ENCODE data around the gene RPIA.
"Not testable (repeated sequence)": the region's sequence is repeated elsewhere in the genome, so short reads cannot be mapped to it uniquely, and the experiment has no call there.

RPIA gene

DNA sequence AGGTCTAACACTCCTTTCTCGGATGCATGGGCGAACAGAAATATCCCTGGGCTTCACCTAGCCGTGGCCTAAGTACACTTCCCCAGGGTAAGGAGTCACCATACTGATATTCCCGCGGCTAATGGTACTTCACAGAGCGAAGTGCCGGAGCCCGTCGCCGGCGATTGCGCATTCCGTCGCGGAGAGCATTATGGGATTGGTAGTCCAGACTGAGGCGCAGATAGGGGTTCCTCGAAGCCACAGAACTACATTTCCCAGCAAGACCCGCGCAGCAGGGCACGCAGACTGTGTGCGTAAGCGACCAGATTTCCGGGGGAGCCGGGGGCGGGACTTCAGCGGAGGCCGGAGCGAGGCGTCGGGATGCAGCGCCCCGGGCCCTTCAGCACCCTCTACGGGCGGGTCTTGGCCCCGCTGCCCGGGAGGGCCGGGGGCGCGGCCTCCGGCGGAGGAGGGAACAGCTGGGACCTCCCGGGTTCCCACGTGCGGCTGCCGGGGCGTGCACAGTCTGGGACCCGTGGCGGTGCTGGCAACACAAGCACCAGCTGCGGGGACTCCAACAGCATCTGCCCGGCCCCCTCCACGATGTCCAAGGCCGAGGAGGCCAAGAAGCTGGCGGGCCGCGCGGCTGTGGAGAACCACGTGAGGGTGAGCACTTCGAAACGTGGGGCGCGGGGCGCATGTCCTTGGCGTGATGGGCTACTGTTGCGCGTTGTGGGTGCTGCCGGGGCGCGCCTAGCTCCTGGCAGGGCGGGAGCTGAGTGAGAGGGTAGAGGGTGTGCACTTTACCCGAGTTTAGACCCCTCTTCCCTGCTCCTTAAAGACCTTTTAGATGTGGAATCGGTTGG, at the start of gene RPIA:
Gene RPIA, plus strand, starts transcription at position 335 of the 845 bp plus-strand sequence. Its CDS starts 26 bp downstream, at position 361.
- peak; percentile 95 for DNase-seq

DNA sequence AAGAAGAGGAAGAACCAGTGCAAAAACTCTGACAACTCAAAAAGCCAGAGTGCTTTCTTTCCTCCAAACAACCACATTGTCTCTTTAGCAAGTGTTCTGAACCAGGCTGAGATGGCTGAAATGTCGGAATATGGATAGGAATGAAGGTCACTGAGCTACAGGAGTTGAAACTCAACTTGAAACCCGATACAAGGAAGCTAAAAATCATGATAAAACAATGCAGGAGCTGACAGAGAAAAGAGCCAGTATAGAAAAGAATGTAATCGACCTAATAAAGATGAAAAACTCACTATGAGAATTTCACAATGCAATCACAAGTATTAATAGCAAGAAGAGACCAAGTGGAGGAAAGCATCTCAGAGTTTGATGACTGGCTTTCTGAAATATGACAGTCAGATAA, 49.2 kb upstream of the RPIA start:
- no peak for DNase-seq

DNA sequence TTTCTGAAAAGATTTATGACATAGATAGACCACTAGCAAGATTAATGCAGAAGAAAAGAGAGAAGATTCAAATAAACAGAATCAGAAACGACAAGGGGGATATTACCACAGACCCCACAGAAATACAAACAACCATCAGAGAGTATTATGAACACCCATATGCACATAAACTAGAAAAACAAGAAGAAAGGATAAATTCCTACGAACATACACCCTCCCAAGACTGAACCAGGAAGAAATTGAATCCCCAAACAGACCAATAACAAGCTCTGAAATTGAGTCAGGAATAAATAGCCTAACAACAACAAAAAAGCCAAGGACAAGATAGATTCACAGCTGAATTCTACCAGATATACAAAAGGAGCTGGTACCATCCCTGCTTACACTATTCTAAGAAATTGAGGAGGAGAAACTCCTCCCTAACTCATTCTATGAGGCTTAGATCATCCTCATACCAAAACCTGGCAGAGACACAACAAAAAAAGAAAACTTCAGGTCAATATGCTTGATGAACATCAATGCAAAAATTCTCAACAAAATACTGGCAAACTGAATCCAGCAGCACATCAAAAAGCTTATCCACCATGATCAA, 46.1 kb upstream of the RPIA start:
- DNase-seq: not testable (repeated sequence)

DNA sequence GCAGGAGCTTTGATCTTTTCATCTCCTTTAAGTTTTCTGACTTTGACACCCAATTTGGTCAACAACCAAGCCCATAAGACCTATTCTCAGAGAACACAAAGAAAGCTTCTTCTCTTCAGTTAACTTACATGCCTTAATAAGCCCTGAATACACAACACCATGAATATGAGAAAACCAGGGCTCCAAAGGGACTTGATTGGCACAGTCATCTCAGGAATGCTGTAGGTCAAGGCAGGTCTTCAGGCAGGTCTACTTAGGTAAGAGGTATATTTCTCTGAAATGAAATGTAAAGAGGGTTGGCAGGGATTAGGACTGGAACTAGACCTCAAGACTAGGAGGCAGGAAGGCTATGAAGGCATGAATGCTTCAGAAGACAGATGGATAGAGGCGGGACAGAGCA, 39.8 kb upstream of the RPIA start:
- DNase-seq: no peak

DNA sequence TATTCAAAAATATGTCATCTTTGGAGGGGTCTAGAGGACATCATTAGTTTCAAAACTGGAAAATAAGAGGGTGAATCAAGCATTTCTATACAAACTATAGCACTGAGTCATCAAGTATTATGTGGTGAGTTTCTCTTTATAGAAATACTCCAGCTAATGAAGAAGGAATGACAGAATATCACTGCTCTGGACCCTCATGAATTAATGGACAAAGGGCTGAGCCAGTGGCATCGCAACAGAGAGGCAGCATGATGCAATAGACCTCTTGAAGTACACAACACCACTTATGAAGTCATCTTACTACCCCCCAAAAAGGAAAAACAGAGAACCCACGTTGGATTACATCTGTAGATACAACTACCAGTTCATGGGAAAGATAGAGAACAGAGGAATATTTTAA, 36.8 kb upstream of the RPIA start:
- DNase-seq: no peak

DNA sequence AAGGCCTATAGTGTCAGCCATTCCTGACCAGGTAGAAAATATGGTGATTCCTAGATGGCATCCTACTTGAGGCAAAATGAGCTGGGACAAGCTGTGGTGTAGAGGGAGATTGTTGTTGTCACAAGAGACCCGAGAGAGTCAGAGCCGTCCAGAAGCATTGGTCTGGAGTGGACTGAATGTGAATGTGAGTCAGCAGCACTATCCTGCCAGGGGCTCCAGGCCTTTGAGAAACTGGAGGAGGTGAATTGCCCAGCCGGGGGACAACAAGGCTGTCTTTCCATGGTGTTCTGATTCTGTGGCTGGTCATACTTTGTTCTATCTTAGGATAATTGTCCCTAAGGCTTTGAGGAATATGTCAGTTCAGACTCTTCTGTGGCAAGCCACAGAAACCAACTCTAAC, 34.8 kb upstream of the RPIA start:
- DNase-seq: no peak

DNA sequence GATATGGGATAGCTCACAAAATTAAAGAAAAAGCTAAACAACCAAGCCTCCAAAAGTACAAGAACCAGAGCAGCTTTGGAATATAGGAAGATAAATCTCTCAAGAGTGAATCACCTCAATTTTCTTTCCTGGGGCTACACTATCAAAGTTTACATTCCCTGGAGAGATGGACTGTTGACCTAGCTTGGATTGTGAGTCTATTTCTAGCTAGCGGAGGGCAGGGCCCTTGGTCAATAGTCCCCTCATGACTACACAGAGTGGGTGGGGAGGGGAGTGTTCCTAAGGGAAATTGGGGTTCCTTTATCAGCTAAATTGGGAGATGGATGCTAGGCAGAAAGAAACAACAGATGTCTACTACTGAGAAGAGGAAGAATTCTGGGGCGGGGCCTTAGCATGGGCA, 34.3 kb upstream of the RPIA start:
- no peak for DNase-seq

DNA sequence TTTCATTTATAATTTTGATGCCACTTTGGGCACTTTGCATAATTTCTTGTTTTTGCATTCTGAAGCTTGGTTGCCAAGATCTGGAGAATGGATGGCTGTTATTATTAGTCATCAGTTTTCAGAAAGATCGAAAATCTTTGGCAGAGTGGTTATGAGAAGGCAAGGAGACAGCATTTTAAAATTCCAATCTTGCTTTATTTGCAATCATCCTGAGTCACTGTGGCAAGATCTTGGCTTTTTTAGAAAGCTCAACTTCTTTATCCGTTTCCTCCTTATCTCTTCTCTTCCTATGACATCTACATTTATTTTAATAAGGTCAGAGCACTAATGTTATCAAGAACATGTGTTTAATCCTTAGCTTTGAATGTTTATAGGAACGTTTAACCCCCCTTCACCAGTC, 33.1 kb upstream of the RPIA start:
- DNase-seq: no peak

DNA sequence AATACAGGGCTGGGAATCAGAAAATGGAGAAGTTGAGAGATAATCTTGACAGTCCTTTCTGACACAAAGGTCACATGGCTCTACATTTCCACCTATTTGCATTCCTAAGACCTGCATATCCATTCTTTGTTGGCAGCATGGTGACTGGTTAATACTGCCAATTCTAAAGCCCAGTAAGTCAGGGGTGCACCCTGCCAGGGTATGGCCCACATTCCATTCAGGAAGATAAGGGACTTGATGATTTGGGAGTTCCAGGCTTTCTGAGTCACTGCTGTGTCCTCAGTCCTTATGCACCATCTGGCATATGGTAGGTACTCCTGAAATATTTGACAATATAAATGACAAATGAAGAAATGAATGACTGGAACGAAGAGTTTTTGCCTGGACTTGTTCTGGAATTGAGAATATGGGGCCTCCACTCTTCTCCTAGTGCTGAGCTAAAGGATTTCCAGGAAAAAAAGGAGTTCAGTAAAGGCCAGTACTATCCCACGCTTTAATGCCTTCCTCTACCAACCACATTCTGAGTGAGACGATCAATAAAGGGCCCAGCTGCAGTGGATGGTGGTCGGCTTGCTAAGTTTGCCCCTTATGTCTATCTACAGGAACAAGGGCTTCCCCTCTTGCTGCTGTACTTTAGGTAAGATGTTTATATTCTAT, 32.5 kb upstream of the RPIA start:
- DNase-seq: peak; percentile 38

DNA sequence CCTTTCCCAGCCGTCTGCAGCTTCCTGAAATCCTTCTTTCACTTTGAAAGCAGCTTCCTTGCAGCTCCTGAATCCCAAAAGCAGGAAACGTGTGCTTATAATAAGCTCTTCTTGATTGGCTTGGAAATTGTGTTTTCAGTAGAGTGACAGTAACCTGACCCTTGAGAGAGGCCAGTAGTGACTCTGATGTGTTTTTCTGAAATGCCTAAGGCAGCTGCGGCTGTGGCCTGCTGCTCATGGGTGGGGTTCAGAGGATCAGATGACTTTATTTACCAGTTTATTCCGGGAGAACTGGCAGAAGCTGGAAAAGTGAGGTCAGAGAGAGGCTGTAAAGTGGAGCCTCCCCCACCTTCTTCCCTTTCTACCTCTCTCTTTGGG, 31.9 kb upstream of the RPIA start:
- peak; percentile 94 for DNase-seq

DNA sequence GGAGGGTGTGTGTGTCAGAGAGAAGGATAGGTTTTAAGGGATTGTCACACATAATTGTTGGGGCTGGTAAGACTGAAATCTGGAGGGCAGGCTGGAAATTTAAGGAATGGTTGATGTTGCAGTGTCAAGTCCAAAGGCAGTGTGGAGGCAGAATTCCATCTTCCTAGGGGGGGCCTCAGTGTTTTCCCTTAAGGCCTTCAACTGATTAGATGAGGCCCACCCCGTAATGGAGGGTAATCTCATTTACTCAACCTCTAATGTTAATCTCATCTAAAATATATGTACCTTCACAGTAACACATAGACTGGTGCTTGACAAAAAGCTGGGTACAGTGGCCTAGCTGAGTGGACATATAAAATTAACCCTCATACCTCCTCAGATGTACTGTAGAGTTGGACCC, 30.9 kb upstream of the RPIA start:
- DNase-seq: no peak

DNA sequence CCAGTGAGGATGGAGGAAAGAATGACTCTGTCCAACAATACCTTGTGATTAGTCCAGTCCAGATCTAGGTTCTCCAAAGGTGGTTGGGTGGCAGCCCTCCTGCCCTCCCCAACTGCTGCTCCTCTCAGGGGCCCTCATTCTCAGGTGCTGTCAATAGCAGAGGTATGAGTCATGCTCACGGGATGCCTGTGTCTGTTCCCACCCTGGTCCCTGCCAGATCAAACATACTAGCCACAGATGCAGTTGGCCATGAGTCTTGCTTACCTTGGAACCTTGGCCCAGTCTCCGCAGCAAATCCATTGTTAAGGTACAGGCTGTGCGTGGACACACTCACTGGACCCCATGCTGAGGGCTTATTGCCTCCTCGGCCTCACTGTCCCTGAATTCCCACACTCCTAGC, 24.9 kb upstream of the RPIA start:
- DNase-seq: no peak

DNA sequence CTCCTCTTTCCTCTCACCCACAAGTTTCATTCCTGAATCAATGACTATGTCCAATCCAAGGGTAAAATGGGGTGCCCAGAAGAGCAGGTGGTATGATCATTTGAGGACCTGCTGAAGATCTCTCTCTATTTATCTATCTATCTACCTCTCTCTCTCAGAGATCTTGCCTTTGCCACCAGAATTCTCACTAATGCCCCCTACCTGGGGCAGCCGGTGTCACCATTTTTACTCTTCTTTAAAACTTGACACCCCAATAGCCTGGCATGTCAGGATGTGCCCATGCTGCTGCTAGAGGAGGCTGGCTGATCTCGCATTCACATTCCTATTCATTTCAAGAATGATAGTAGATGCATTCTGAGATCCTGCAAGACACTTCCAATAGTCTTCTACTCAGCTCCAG, 24.3 kb upstream of the RPIA start:
- DNase-seq: no peak

DNA sequence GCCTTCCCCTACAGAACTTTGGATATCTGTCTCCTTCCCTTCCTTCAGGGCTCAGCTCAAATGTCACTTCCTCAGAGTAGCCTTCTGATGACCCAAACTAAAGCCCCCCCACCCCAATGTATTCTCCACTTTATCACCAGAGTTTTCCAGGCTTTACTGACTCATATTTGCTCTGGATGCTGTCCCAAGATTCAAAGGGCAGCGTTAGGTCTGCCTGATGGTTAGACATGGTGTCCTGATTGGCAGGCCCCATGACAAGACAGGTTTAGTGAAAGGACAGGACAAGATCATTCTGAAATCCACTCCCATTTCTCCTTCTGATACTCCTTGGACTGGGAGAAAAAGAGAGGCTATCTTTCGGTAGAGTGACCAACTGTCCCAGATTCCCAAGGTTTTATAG, 22.6 kb upstream of the RPIA start:
- no peak for DNase-seq

DNA sequence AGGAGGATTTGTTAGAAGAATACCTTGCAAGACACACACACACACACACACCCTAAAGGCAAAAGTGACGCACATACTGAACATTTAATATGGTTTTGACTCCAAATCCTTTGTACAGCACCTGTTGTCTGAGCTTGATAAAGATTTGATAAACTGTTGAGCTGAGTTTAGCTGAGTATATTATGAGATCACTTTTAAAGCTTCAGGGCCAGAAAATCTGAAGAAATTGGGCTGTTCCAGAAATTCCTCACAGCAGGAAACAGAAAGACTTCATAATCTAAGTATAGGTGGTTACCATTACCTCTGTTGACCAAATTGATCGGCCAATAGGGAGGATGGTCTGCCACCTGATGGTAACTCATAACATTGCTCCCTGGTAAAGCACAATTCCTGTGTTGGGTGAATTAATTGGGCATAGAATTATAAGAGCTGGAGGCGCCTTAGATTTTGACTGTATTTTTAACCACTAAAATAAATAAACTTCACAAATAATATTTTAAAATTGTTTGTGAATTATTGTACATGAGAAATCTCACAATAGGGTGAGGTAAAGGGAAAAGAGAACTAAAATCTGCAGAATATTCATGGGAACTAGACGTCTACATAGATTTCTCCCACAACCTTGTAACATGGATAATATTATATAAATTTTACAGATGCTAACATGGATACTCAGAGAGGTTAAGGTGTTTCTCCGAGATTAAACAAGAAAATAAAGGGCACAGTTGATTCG, 21.8 kb upstream of the RPIA start:
- DNase-seq: peak; percentile 70

DNA sequence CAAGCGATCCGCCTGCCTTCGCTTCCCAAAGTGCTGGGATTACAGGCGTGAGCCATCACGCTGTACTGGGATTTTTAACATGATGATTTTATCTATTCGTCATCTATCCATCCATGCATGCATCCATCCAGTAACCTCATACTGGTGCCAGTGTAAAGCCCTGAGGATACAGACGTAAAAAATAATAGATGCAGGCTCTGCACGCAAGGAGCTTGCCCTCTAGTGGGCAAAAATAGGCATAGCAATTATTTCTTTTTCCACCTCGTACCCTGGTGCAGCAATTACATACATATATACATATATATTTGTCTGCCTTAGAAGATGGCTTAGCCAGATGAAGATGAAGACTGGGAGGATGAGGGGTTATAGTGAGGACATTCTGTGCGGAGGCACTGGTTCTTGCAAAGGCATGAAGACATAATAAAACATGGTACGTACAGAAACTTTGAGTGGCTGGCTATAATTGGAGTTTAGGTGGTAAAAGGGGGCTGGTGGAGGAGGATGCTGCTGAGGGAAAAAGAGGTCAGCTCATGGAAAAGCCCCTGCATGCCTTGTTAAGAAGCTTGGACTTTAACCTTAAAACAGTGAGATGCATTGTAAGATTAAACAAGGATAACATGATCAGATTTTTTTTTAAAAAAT, 19.6 kb upstream of the RPIA start:
- DNase-seq: peak; percentile 68

DNA sequence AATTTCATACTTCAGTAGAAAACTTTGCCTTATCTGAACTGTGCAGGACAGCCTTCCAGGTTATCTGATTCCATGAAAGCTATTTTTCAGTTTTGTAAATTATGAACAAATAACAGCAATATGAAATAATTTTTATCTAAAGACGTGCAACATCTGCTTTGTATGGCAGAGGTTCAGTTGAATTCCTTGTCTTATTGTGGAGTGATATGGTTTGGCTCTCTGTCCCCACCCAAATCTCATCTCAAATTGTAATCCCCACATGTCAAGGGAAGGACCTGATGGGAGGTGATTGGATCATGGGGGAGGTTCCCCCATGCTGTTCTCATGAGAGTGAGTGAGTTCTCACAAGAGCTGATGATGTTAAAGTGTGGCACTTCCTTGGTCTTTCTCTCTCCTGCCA, 18.1 kb upstream of the RPIA start:
- DNase-seq: no peak

DNA sequence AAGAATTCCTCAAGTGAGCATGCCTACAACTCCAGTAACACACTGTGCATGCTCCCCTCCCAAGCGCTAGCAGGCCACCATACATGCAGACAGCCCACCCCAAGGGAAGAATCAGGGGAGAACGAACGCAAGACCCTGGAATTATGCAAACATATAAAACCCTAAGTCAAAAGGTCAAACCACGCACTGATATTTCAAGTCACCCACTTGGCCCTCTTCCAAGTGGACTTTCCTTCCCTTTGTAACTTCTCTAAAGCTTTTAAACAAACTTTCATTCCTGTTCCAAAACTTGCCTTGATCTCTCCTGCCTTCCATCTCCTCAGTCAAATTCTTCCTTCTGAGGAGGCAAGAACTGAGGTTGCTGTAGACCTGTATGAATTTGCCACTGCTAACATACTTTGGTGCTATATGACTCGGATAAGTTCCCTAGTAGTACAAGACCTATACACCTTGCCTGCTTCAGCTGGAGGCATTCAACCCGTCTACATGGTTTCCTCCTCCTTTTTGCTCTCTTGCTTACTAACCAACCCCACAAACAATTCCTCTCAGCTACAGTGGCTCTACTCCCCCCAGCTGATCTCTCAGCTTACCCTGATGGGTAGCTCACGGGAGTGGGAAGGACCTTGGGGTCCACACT, 11.1 kb upstream of the RPIA start:
- no peak for DNase-seq

DNA sequence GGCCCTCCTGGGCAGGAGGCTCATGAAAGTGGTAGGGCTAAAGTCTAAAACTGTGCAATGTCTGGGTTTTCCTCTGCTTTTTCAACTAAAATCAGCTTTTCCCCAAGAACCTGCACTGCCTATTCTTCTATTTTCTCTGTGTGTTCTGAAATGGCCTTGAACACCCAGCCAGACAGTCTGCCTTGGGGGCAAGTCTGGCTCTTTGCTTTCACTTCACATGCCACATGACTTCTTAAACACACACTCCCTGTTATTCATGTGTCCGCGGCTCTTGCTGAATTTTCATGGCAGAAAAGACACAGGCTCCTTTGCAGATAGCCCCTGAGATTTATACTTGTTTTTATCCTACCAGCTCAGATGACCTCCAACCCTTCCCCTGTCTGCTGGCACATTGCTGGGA, 10.6 kb upstream of the RPIA start:
- no peak for DNase-seq

DNA sequence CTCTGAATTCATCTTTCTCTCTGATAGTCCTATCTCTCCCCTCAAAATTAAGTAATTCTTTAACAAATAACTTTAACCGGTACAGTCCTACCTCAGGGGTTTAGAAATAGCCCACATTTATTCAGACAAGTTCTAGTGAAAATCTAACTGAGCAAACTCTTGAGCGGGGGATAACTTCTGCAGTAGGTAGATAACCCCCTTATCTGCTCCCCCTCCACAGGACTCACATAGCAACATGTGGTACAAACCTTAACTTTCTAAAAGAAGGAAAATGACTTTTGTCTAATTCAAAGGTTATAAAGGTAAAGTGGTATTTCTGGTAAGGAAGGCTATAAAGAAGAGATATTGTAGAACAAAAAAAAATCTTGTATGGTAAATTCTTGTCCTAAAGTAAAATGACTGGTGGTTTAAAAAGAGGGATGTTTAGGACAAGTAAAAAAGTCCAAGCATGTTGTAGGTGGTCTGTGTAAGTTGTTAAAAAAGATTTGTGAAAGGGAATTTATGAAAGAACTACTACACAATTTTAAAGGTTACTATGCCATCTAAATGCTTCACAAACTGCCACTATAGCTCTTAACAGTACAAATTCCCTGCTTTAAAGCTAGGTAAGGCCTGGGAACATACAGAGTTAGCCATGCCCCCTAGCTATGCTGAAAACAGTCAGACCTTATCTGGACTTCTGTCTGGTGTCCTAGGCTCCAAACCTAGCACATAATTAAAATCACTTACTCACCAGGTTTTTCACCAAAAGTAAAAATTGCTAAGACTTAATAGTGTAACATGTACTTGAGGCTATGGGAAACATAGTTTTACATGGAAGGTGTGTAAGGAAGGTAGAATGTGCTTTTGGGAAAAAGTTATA, 8.1 kb upstream of the RPIA start:
- no peak for DNase-seq

DNA sequence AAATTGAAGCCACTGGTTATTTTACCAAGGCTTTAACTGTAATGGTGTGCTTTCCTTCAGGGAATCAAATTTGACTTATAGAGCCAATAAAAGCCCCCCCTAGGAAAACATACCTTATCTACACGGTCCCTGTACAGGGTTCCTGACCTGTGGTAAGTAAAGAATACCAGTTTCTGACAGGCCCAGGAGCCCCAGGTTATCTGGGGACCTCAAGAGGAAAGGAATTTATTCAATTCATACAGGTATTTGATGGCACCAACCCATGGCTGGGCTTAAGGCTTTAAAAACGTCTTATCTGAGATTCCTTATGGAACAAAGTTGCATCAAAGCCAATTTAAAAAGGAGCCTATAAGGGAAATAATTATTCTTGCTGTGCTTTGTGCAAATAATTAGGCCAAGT, 7.0 kb upstream of the RPIA start:
- DNase-seq: no peak

DNA sequence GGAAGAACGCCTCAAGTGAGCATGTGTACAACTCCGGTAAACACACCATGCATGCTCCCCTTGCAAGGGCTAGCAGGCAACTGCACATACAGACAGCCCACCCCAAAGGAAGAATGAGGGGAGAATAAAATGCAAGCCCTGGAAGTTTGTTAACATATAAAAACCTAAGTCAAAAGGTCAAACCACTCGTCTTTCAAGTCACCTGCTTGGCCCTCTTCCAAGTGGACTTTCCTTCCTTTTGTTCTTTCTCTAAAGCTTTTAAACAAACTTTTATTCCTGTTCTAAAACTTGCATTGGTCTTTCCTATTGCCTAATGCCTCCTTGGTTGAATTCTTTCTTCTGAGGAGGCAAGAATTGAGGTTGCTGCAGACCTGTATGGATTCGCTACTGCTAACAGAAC, 5.2 kb upstream of the RPIA start:
- no peak for DNase-seq

All from NCI-H510A treated with DMSO at 0.1 percent for 48 hours (cell line).